ENCODE results near the gene TMEM163. TPM values are rescaled to one million over a fixed set of nuclear protein-coding genes. Genes with fewer than 3 reads are reported as not detected.
A peak's percentile ranks its signal among the peaks of the same experiment; 100 is the strongest.

Gene TMEM163
- total RNA-seq, 1 experiment from 2014 or later: 0.06 TPM

GRCh38 chr2:134438371-134438770 is 280.4 kb downstream of the TMEM163 start:
- no peak for DNase-seq (ENCODE audit: low read depth)

GRCh38 chr2:134436706-134437105 is 282.1 kb downstream of the TMEM163 start:
- DNase-seq (ENCODE audit: low read depth): no peak

- no peak for DNase-seq (ENCODE audit: low read depth)
Measured at GRCh38 chr2:134435936-134436335, 282.9 kb downstream of the TMEM163 start.

DNA sequence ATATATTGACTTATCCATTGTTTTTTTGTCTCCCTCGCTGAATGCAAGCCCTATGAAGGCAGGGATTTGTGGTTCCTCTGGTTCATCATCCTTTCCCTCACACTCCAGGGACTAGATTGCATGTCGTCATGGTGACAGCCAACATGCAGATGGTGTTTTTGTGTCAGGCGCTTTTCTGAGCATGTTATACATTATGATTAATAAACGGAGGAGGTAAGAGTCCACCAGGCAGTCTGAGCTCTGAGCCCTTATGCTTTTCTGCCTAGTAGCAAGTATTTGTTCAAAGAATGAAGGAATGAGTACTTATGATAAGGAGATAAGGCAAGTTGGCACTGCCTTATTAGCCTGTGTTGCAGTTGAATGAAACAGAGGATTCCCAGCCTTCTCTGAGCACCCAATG is 283.3 kb downstream of the TMEM163 start:
- no peak for DNase-seq (ENCODE audit: low read depth)

GRCh38 chr2:134433979-134434378 is 284.8 kb downstream of the TMEM163 start:
- DNase-seq (ENCODE audit: low read depth): no peak

DNA sequence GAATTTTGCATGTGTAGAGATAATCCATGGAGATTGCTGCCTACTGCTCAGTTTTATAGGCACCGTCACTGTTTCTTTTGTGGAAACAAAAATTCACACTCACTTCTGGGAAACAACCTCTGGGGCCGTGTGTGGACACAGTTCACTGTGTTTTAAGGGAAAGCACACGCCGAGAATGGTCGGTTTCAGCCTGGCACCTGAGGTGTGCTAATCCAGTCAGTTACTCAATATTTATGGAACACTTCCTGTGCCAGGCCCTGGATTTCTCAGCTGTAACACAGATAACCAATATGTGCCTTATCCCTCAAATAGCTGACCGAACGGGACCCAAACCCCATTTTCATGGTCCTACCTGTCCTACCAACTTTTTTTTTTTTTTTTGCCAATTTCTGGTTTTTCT is 285.3 kb downstream of the TMEM163 start:
- DNase-seq (ENCODE audit: low read depth): no peak

GRCh38 chr2:134432435-134432883 is 286.3 kb downstream of the TMEM163 start:
- DNase-seq (ENCODE audit: low read depth): no peak

GRCh38 chr2:134431838-134432434 is 286.9 kb downstream of the TMEM163 start:
- no peak for DNase-seq (ENCODE audit: low read depth)

DNA sequence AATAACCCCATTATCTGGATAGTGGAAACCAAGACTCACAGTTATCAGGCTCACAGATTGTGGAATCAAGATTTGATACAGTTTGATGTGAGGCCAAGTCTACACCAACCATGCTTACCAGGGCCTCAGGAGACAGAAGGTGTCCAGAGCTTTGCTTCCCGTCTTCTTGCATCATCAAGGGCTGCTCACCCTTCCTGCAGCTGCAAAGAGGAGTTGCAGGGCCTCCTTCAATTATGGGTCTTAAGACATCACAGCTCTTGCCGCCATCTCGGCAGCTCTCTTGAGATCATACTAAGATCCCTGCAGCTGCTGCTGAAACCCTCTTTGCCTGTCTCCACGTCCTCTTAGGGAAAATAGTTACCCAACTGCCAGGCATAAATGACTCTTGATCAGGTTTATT is 288.9 kb downstream of the TMEM163 start:
- no peak for DNase-seq (ENCODE audit: low read depth)

DNA sequence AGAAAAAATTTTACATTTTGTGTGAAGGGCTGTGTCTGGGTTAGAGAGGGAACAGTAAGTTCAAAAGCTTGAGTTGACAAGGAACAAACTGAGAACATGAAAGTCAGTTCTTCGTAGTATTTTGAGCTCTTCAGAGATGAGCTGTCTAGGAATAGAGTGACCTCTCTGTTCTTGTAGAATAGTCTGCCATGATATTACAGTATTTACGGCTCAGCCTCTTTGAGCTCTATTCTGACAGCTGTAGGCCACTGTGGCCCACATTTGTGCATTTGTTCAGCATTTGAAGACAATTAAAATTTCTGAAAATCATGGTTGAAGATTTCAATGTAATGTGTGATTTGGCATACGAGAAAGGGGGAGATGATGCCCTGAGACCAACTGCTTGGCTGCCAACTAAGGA is 292.1 kb downstream of the TMEM163 start:
- no peak for DNase-seq (ENCODE audit: low read depth)

DNA sequence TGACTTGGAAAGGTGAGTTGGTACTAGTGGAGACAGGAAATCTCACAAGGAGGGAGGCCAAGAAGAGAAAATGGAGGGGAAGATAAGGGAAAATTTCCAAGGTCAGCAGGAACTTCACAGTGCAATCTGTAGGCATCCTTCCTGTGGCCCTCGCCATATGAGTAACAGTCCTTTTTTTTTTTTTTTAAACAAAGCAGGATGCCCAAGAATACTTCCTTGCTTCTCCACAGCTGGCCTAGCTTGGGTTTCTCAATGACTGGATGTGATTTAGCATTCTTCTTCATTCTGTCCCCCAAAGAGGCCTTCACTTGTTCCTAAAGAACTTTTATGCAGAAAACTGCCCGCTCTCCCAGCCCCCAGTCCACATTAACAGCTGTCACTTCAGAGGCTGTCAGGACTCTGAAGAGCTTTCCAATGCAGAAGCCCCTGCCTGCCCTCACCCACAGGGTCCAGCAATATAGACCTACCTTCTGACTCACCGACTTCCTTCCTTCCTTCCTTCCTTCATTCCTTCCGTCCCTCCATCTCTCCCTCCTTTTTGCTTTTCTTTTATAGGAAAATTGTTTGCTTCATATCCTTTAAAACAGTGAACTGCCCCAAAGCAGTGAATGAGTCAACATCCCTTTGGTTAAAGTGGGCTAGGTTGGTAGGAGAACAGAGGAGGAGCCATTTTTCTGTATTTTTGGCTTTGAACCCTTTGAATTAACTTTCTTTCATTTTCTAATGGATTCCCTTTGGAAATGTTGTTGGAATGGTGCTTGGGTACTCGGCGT is 292.9 kb downstream of the TMEM163 start:
- DNase-seq (ENCODE audit: low read depth): no peak

- no peak for DNase-seq (ENCODE audit: low read depth)
Measured at GRCh38 chr2:134421556-134422328, 297.1 kb downstream of the TMEM163 start.

DNA sequence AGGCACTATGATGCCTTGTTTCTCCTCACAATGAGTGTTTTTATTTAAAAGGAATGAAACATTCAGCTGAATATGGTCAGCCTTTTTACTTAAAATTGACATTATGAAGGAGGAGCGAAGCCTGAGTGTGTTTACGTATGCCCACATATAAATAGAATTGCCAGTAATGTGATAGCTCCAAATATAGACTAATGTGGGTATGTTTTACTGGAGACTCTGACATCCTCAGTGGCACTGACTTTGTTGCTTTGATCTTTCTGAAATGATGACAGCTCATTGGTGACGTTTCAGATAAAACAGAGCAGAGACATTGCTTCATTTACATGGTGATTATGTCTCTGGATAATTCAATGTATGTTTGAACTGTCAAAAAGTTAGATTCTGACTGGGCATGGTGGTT is 297.9 kb downstream of the TMEM163 start:
- no peak for DNase-seq (ENCODE audit: low read depth)

GRCh38 chr2:134420259-134420658 is 298.5 kb downstream of the TMEM163 start:
- no peak for DNase-seq (ENCODE audit: low read depth)

GRCh38 chr2:134417968-134418582 is 300.7 kb downstream of the TMEM163 start:
- no peak for DNase-seq (ENCODE audit: low read depth)

DNA sequence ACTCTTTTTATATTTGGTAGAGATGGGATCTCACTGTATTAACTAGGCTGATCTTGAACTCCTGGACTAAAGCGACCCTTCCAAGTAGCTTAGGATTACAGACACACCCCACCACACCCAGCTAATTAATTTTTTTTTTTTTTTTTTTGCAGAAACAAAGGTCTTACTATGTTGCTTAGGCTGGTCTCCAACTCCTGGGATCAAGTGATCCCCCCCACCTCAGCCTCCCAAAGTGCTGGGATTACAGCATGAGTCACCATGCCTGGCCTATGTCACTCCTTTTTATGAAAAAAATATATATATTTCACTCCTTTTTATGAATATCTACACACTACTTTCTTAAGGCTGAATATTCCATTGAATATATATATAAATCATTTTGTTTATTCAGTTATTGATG is 302.2 kb downstream of the TMEM163 start:
- no peak for DNase-seq (ENCODE audit: low read depth)

- DNase-seq (ENCODE audit: low read depth): no peak
Measured at GRCh38 chr2:134416018-134416417, 302.8 kb downstream of the TMEM163 start.

GRCh38 chr2:134413912-134414311 is 304.9 kb downstream of the TMEM163 start:
- DNase-seq (ENCODE audit: low read depth): no peak

DNA sequence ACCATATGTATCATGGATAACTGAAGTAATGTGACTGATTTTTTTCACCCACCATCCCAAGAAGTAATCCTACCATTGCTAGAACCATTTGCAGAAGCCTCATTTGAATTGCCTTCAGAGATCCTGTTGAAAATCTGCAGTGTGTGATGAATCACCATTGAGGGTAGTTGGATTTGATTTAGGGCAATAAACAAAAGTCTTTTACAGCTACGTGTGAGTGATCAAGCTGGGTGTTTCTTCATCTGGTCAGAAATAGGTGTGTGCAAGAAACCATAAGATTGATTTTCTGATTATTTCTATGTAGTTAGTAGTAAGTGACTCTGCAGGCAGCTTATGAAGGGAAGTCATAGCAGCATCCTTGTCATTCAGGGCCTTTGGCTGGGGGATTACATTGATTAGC is 305.4 kb downstream of the TMEM163 start:
- DNase-seq (ENCODE audit: low read depth): no peak

GRCh38 chr2:134412639-134412999 is 306.2 kb downstream of the TMEM163 start:
- no peak for DNase-seq (ENCODE audit: low read depth)

DNA sequence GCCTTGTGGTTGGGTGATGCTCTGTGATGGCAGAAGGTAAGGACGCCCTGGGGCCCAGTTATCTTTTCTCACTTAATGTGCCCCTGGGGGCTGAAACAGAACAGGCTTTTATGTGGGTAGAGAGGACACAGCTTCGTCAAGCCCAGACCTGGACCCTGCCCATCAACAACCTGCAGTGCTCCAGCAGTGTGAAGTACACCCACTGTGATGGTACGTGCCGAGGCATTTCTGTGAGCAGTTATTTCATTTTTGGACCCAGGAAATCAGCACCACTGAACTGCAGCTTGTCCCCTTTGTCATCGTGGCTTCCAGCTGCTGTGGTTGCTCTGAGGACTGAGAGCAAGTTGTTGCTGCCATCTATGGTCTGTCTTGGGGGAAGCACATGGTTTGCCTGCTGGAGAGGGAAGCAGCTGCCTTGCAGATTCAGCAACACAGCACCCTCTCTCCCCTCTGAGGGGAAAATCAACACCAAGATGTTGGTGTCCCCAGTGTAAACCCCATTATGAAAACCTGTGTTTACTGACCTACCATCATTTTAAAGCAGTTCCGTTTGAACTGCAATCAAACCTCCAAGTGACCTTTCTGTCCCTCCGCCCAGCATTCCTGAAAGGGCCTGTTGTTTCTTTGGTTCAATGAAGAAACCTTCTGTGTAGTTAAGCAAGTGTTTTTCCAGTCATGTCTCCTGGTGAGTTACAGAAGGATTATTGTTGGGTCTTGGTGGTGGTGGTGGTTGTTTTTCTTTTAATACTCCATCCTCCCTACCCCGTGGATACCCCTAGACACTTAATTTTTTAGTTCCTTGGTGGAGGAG is 306.8 kb downstream of the TMEM163 start:
- DNase-seq (ENCODE audit: low read depth): peak; percentile 85

Measured in LHCN-M2 (cell line).